Tibial artery (tissue), 4 donors: ENCODE results near the gene SAMMSON.

Experiments used
- DNase-seq, 2 donors: peaks; one replicate each; pipeline ENCODE4 v3.0.0-alpha.2; 2019
- H3K27ac ChIP-seq, 2 donors: fragments of 200-600 bp; sonication (generic) in 1 of 2; 1 replicate in 1 of 2; 2 replicates in 1 of 2; pipeline ENCODE4 v1.5.1; 2018 to 2019; ENCODE audit warnings: mild to moderate bottlenecking in 1 of 2
- H3K27me3 ChIP-seq, 2 donors: fragments of 200-600 bp; sonication (generic) in 1 of 2; one replicate each; pipeline versions ENCODE4 v1.5.1 to v1.6.0; 2016 to 2019
- H3K36me3 ChIP-seq, 3 donors: fragments of 200-600 bp; sonication (generic) in 2 of 3; one replicate each; pipeline ENCODE4 v1.5.1; 2016 to 2019; ENCODE audit warnings: mild to moderate bottlenecking in 2 of 3
- H3K4me1 ChIP-seq, 4 donors: fragments of 200-600 bp; sonication (generic) in 2 of 4; 1 replicate in 3 of 4; 2 replicates in 1 of 4; pipeline ENCODE4 v1.5.1; 2016 to 2019
- H3K4me3 ChIP-seq, 2 donors: fragments of 200-600 bp; sonication (generic) in 1 of 2; 1 replicate in 1 of 2; 2 replicates in 1 of 2; pipeline ENCODE4 v1.5.1; 2018 to 2019; ENCODE audit warnings: mild to moderate bottlenecking in 2 of 2
- H3K9me3 ChIP-seq, 3 donors: fragments of 200-600 bp; sonication (generic) in 1 of 3; one replicate each; pipeline ENCODE4 v1.5.1; 2016 to 2019
- intact Hi-C: fragments of 100-400 bp; cut with DNase I; formaldehyde crosslinking; loops from one replicate; pipeline ENCODE4 v1.15.0; 2023; ENCODE audit warnings: low total_unique reads
- TF ChIP-seq, protein P1 (sequence below), 2 experiments: fragments of 200-600 bp in 1 of 2; fragments of 450-650 bp in 1 of 2; IDR thresholded peaks; one replicate each; pipeline ENCODE4 v1.5.1; 2017 to 2019; ENCODE audit warnings: antibody characterized with exemption in 2 of 2, mild to moderate bottlenecking in 1 of 2, moderate library complexity in 1 of 2

Gene SAMMSON

GRCh38 chr3:70119879-70120278, 120.3 kb downstream of the SAMMSON start:
- Histone ChIP-seq H3K36me3 (no peaks in the 10 kb centered on the region), H3K4me3 (no peak overlapping the region), H3K27ac (no peak overlapping the region), H3K9me3 (no peaks in the 10 kb centered on the region), H3K27me3 (no peaks in the 10 kb centered on the region), H3K4me1 (no peaks in the 10 kb centered on the region)
- TF ChIP-seq, protein P1, sequence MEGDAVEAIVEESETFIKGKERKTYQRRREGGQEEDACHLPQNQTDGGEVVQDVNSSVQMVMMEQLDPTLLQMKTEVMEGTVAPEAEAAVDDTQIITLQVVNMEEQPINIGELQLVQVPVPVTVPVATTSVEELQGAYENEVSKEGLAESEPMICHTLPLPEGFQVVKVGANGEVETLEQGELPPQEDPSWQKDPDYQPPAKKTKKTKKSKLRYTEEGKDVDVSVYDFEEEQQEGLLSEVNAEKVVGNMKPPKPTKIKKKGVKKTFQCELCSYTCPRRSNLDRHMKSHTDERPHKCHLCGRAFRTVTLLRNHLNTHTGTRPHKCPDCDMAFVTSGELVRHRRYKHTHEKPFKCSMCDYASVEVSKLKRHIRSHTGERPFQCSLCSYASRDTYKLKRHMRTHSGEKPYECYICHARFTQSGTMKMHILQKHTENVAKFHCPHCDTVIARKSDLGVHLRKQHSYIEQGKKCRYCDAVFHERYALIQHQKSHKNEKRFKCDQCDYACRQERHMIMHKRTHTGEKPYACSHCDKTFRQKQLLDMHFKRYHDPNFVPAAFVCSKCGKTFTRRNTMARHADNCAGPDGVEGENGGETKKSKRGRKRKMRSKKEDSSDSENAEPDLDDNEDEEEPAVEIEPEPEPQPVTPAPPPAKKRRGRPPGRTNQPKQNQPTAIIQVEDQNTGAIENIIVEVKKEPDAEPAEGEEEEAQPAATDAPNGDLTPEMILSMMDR (IDR thresholded peaks at IDR 0.05) = no peak
- intact Hi-C loops = no loop called here
- DNase-seq = no peak
